ENCODE measurements around the gene ALK.

The ALK gene

DNA sequence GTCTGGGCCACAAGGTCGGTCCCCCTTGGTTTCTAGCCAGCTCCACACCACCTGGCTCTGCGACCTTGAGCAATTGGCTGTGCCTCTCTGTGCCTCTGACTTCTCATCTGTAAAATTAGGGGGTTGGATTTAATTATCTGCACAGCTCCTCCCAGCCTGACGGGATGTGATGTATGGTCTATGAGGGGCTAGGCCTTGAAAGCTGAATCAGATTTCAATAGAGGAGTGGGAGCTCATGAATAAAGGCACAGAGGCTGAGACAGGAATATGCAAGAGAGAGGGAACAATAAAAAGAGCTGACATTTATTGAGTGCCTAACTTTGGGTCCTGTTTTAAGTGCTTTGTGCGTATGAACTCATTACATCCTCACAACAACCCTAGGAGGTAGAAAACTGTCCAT lies 104.7 kb downstream of the ALK start:
- H3K9me3 ChIP-seq (ENCODE audit: control insufficient read depth, insufficient read depth, low read length): no peaks in the 10 kb centered on the region
- H3K4me3 ChIP-seq (ENCODE audit: low read depth, low read length): no peak overlapping the region
- no peaks in the 10 kb centered on the region for H3K27me3 ChIP-seq (ENCODE audit: control insufficient read depth, insufficient read depth, low read length)
- no peak overlapping the region for H3K27ac ChIP-seq (ENCODE audit: low read depth, low read length)
- no peak overlapping the region for H3K9ac ChIP-seq (ENCODE audit: low read depth, low read length)
- 0 out of 2 replicates have a peak, but pooled peaks cover 4% of the 10 kb centered on the region for H3K4me1 ChIP-seq (ENCODE audit: control insufficient read depth, insufficient read depth, low read length)
- no peaks in the 10 kb centered on the region for H3K36me3 ChIP-seq (ENCODE audit: control insufficient read depth, insufficient read depth, low read length)

DNA sequence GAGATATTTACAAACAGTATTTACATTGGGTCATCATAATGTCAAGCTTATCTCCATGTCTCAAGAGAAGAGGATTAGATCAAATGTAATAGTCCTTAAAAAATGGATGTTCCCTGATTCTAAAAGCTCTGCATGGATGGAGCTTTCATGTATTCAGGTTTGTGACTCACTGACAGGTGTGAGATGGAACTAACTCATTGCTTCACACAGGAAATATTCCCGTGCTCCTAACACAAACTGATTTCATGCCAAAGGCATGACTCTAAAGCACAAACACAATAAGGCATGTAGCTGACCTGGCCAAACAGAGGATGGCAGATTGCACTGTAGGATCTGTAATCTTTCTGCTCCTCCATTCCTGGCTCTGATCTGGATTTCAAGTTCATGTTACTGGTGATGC lies 110.0 kb downstream of the ALK start:
- no peak overlapping the region for H3K4me3 ChIP-seq (ENCODE audit: low read depth, low read length)
- H3K27ac ChIP-seq (ENCODE audit: low read depth, low read length): no peak overlapping the region
- H3K27me3 ChIP-seq (ENCODE audit: control insufficient read depth, insufficient read depth, low read length): no peaks in the 10 kb centered on the region
- H3K9ac ChIP-seq (ENCODE audit: low read depth, low read length): no peak overlapping the region
- H3K36me3 ChIP-seq (ENCODE audit: control insufficient read depth, insufficient read depth, low read length): no peaks in the 10 kb centered on the region
- no peaks in the 10 kb centered on the region for H3K4me1 ChIP-seq (ENCODE audit: control insufficient read depth, insufficient read depth, low read length)
- H3K9me3 ChIP-seq (ENCODE audit: control insufficient read depth, insufficient read depth, low read length): no peaks in the 10 kb centered on the region

DNA sequence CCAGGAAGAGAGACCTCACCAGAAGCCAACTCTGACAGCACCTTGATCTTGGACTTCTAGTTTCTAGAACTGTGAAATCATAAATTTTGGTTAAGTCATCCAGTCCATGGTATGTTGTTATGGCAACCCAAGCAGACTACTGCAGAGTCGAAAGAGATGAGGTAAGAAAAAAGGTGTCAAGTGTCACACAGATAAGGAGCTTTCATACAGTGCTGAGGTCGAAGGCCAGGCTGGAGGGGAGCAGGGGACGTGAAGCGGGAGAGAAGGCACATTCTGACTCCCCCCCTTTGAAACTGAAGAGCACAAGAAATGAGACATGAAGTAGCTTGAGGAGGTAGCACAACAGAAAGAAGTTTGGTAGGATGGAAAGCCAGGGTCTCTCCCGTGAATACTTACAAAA lies 110.4 kb downstream of the ALK start:
- Histone ChIP-seq H3K27me3 (ENCODE audit: control insufficient read depth, insufficient read depth, low read length) (no peaks in the 10 kb centered on the region), H3K27ac (ENCODE audit: low read depth, low read length) (no peak overlapping the region), H3K36me3 (ENCODE audit: control insufficient read depth, insufficient read depth, low read length) (no peaks in the 10 kb centered on the region), H3K9ac (ENCODE audit: low read depth, low read length) (no peak overlapping the region), H3K9me3 (ENCODE audit: control insufficient read depth, insufficient read depth, low read length) (no peaks in the 10 kb centered on the region), H3K4me1 (ENCODE audit: control insufficient read depth, insufficient read depth, low read length) (no peaks in the 10 kb centered on the region), H3K4me3 (ENCODE audit: low read depth, low read length) (no peak overlapping the region)

DNA sequence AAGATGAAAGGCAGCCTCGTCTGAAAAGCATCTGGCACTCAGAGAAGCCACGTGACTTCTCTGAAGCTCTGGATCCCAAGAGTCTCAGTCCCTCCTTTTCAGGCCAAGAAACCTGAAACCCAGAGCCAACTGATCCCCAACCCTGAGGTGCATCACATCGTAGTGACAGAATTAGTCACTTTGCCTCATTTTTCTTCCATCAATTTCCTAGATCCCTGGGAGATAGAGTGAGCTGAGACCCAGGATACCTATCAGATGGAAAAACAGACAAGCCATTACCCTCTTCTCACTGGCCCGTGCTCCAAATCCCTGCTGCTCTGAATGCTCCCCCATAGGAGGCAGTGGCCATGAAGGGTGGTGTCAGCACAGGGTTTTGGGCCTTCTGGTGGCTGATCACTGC lies 113.1 kb downstream of the ALK start:
- Histone ChIP-seq H3K27ac (ENCODE audit: low read depth, low read length) (no peak overlapping the region), H3K36me3 (ENCODE audit: control insufficient read depth, insufficient read depth, low read length) (no peaks in the 10 kb centered on the region), H3K27me3 (ENCODE audit: control insufficient read depth, insufficient read depth, low read length) (no peaks in the 10 kb centered on the region), H3K4me3 (ENCODE audit: low read depth, low read length) (no peak overlapping the region), H3K9ac (ENCODE audit: low read depth, low read length) (no peak overlapping the region), H3K9me3 (ENCODE audit: control insufficient read depth, insufficient read depth, low read length) (no peaks in the 10 kb centered on the region), H3K4me1 (ENCODE audit: control insufficient read depth, insufficient read depth, low read length) (no peaks in the 10 kb centered on the region)

DNA sequence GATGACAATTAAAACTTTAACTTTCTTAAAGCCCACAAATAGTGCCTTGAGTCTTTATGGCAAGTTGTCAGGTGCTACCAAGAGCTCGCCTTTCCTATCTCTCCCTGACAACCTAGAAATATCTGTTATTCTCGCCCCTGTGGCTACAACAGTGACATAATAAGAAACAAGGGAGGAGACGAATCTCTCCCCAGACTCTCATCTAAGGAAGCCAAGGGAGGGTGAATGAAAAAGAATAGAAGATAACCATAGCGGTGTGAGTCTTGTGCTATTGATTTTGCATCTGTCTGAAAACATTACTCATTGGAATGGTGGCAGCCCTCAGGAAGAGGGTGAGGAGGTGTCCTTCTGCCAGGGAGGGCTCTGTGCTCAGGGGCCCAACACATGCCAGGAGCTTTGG lies 114.3 kb downstream of the ALK start:
- no peaks in the 10 kb centered on the region for H3K27me3 ChIP-seq (ENCODE audit: control insufficient read depth, insufficient read depth, low read length)
- no peak overlapping the region for H3K27ac ChIP-seq (ENCODE audit: low read depth, low read length)
- no peak overlapping the region for H3K9ac ChIP-seq (ENCODE audit: low read depth, low read length)
- no peaks in the 10 kb centered on the region for H3K4me1 ChIP-seq (ENCODE audit: control insufficient read depth, insufficient read depth, low read length)
- H3K4me3 ChIP-seq (ENCODE audit: low read depth, low read length): no peak overlapping the region
- H3K9me3 ChIP-seq (ENCODE audit: control insufficient read depth, insufficient read depth, low read length): no peaks in the 10 kb centered on the region
- no peaks in the 10 kb centered on the region for H3K36me3 ChIP-seq (ENCODE audit: control insufficient read depth, insufficient read depth, low read length)

DNA sequence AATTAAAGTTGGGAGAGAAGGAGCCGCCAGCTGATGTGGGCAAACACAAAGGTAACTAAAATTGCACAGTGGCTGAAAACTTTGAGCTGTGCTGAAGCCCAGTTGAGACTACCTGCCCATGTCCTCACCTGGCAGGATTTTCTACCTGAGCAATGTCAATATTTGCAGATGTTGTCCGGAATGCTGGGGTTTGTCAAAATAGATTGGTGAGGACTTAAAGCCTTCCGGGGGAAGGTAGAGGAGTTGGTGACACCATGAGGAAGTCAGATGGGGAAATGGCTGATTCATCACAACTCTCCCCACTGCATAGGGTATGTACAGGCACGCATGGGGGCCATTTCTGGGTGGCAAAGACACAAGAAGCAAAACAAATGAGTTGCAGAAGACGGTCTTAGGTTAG lies 114.9 kb downstream of the ALK start:
- no peak overlapping the region for H3K27ac ChIP-seq (ENCODE audit: low read depth, low read length)
- H3K4me3 ChIP-seq (ENCODE audit: low read depth, low read length): no peak overlapping the region
- no peaks in the 10 kb centered on the region for H3K4me1 ChIP-seq (ENCODE audit: control insufficient read depth, insufficient read depth, low read length)
- H3K27me3 ChIP-seq (ENCODE audit: control insufficient read depth, insufficient read depth, low read length): no peaks in the 10 kb centered on the region
- H3K9ac ChIP-seq (ENCODE audit: low read depth, low read length): no peak overlapping the region
- no peaks in the 10 kb centered on the region for H3K9me3 ChIP-seq (ENCODE audit: control insufficient read depth, insufficient read depth, low read length)
- H3K36me3 ChIP-seq (ENCODE audit: control insufficient read depth, insufficient read depth, low read length): no peaks in the 10 kb centered on the region

DNA sequence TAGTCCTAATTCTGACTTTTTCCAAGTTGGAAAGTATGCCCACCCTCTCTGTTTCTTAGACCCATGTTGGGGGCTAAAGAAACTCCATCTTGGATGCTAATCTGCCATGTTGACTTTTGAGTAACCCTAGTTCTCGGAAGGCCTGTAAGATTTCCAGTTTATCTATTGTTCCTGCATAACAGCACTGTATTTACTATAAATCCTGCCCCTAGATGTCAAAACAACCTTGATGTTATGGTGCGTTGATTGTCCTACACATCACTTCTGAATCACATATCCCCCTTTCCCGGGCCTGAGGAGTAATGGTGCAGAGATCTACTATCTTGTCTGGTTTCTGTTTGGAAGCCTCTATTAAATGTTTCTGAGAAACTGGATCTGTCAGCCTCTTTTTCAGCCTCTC lies 116.7 kb downstream of the ALK start:
- no peaks in the 10 kb centered on the region for H3K9me3 ChIP-seq (ENCODE audit: control insufficient read depth, insufficient read depth, low read length)
- H3K4me3 ChIP-seq (ENCODE audit: low read depth, low read length): no peak overlapping the region
- no peak overlapping the region for H3K9ac ChIP-seq (ENCODE audit: low read depth, low read length)
- no peak overlapping the region for H3K27ac ChIP-seq (ENCODE audit: low read depth, low read length)
- H3K4me1 ChIP-seq (ENCODE audit: control insufficient read depth, insufficient read depth, low read length): no peaks in the 10 kb centered on the region
- H3K36me3 ChIP-seq (ENCODE audit: control insufficient read depth, insufficient read depth, low read length): no peaks in the 10 kb centered on the region
- H3K27me3 ChIP-seq (ENCODE audit: control insufficient read depth, insufficient read depth, low read length): no peaks in the 10 kb centered on the region

DNA sequence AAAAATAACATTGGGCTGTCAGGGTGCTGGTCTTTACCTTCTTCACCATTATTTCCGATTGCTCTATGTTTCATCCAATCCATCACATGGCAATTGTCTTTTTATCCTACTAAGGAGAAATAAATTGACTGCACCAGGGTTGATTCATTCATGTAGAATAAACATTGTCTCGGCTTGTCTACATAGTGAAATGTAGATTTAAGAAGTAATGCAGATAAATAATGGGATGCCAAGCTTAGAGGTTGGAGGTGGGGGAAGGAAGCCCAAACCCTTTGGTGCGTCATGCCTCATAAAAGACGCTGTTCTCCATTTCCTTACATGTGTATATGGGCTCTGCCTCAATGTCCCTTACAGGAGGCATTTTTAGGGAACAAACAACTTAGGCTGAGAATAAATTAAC lies 117.8 kb downstream of the ALK start:
- no peak overlapping the region for H3K27ac ChIP-seq (ENCODE audit: low read depth, low read length)
- no peaks in the 10 kb centered on the region for H3K27me3 ChIP-seq (ENCODE audit: control insufficient read depth, insufficient read depth, low read length)
- no peaks in the 10 kb centered on the region for H3K36me3 ChIP-seq (ENCODE audit: control insufficient read depth, insufficient read depth, low read length)
- no peaks in the 10 kb centered on the region for H3K9me3 ChIP-seq (ENCODE audit: control insufficient read depth, insufficient read depth, low read length)
- no peak overlapping the region for H3K9ac ChIP-seq (ENCODE audit: low read depth, low read length)
- H3K4me1 ChIP-seq (ENCODE audit: control insufficient read depth, insufficient read depth, low read length): no peaks in the 10 kb centered on the region
- no peak overlapping the region for H3K4me3 ChIP-seq (ENCODE audit: low read depth, low read length)

DNA sequence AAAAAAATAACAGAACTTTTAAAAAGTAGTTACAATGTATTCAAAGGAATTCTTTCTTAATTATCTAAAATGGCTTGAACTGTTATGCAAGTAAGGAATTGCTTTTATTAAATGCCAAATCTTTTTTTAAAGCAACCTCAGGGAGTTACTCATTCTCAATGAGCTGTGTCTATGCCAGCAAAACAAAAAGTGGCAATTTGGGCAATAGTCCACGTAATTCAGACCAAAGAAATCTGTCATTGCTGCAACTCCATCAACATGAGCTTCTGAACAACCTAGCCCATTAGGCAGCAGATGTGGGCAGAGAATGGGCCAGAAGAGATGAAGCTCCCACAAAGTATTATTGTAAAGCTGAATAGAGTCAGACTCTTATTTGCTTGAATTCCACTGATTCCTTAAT lies 118.4 kb downstream of the ALK start:
- no peaks in the 10 kb centered on the region for H3K4me1 ChIP-seq (ENCODE audit: control insufficient read depth, insufficient read depth, low read length)
- no peaks in the 10 kb centered on the region for H3K36me3 ChIP-seq (ENCODE audit: control insufficient read depth, insufficient read depth, low read length)
- H3K4me3 ChIP-seq (ENCODE audit: low read depth, low read length): no peak overlapping the region
- no peak overlapping the region for H3K27ac ChIP-seq (ENCODE audit: low read depth, low read length)
- no peaks in the 10 kb centered on the region for H3K27me3 ChIP-seq (ENCODE audit: control insufficient read depth, insufficient read depth, low read length)
- no peaks in the 10 kb centered on the region for H3K9me3 ChIP-seq (ENCODE audit: control insufficient read depth, insufficient read depth, low read length)
- no peak overlapping the region for H3K9ac ChIP-seq (ENCODE audit: low read depth, low read length)

DNA sequence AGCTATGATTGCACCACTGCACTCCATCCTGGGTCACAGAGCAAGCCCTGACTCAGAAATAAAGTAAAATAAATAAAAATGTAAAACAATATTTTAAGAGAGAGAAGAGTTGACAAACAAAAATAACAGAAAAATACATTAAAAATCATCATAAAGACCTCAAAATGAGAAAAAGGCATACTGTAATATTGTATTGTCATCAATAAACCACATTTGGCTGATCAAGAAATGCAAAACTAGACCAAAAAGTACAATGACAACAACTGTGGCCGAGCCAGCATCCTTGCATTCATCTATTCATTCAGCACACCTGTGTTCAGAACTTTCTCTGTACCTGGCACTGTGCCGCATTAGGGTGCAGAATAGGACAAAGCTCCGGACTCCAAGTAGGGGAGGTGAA lies 121.8 kb downstream of the ALK start:
- Histone ChIP-seq H3K9ac (ENCODE audit: low read depth, low read length) (no peak overlapping the region), H3K9me3 (ENCODE audit: control insufficient read depth, insufficient read depth, low read length) (no peaks in the 10 kb centered on the region), H3K27me3 (ENCODE audit: control insufficient read depth, insufficient read depth, low read length) (no peaks in the 10 kb centered on the region), H3K4me3 (ENCODE audit: low read depth, low read length) (no peak overlapping the region), H3K27ac (ENCODE audit: low read depth, low read length) (no peak overlapping the region), H3K36me3 (ENCODE audit: control insufficient read depth, insufficient read depth, low read length) (no peaks in the 10 kb centered on the region), H3K4me1 (ENCODE audit: control insufficient read depth, insufficient read depth, low read length) (peaks cover 8% of the 10 kb centered on the region)

DNA sequence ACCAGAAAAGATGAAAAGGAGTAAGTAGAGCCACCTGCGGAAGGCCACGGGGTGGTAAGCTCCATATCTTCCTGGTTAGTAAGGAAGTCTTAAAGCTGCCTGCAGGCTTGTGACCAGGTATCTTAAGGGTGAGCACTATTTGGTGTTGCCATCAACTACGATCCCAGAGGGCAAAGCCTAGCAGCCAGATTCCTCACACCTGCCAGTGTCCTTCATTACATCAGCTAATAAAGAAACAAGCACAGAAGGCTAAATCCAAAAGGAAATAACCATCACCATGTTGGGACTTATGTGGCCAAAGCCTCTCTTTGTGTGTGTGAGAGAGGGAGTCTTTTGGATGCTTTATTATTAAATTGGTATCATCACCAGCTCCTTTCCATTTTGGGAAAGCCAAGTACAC lies 123.5 kb downstream of the ALK start:
- no peaks in the 10 kb centered on the region for H3K27me3 ChIP-seq (ENCODE audit: control insufficient read depth, insufficient read depth, low read length)
- H3K9ac ChIP-seq (ENCODE audit: low read depth, low read length): no peak overlapping the region
- no peaks in the 10 kb centered on the region for H3K9me3 ChIP-seq (ENCODE audit: control insufficient read depth, insufficient read depth, low read length)
- no peak overlapping the region for H3K4me3 ChIP-seq (ENCODE audit: low read depth, low read length)
- H3K27ac ChIP-seq (ENCODE audit: low read depth, low read length): no peak overlapping the region
- no peaks in the 10 kb centered on the region for H3K36me3 ChIP-seq (ENCODE audit: control insufficient read depth, insufficient read depth, low read length)
- peaks cover 8% of the 10 kb centered on the region for H3K4me1 ChIP-seq (ENCODE audit: control insufficient read depth, insufficient read depth, low read length)

DNA sequence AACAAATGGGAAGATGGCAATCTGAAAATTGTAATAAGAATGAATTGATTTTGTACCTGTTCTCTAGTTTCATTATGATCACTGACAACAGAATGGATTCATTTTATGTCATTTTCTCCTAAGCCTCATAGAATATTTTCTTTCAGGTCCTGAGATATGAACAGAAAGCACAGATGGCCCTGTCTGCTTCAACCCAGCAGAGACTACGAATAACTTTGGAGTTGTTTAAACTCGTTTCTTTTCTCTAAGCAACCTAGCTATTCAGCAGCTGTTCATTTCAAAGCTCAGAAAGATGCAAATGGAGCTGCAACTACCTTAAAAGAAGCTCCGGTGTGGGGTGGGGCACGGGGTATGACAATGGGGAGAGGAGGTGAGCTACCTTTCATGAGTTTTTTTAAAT lies 124.9 kb downstream of the ALK start:
- no peak overlapping the region for H3K4me3 ChIP-seq (ENCODE audit: low read depth, low read length)
- no peaks in the 10 kb centered on the region for H3K36me3 ChIP-seq (ENCODE audit: control insufficient read depth, insufficient read depth, low read length)

More for the DNA sequence above, 124.9 kb downstream of the ALK start:
- Histone ChIP-seq H3K27ac (ENCODE audit: low read depth, low read length) (no peak overlapping the region), H3K9ac (ENCODE audit: low read depth, low read length) (no peak overlapping the region), H3K27me3 (ENCODE audit: control insufficient read depth, insufficient read depth, low read length) (no peaks in the 10 kb centered on the region), H3K9me3 (ENCODE audit: control insufficient read depth, insufficient read depth, low read length) (no peaks in the 10 kb centered on the region), H3K4me1 (ENCODE audit: control insufficient read depth, insufficient read depth, low read length) (peaks cover 8% of the 10 kb centered on the region)

Measured in HUES48 (cell line).